ENCODE data around the gene FOXN4. TPM values are rescaled to one million over a fixed set of nuclear protein-coding genes. Genes with fewer than 3 reads are reported as not detected.

Gene FOXN4
- total and polyA plus RNA-seq, 2 experiments from 2014 or later: 0.15 to 2.5 TPM

- no peak for TF ChIP-seq CTCF (IDR thresholded peaks at IDR 0.05; ENCODE audit: low read depth, low read length)
- H3K27me3 ChIP-seq: peaks cover 71% of the 10 kb centered on the region
- H3K27ac ChIP-seq: no peak overlapping the region
- H3K4me3 ChIP-seq: peak overlapping the region; percentile 26
- no peak for DNase-seq (ENCODE audit: low read depth in 1 of 2, low spot score in 1 of 2)
- no peaks in the 10 kb centered on the region for H3K4me1 ChIP-seq (ENCODE audit: low read depth)
- H3K9me3 ChIP-seq (ENCODE audit: low read depth): no peaks in the 10 kb centered on the region
- H3K36me3 ChIP-seq: no peaks in the 10 kb centered on the region
These were observed 1.4 kb upstream of the FOXN4 start for GRCh38 chr12:109310247-109311125.

GRCh38 chr12:109309381-109310246, 530 bp upstream of the FOXN4 start:
- Histone ChIP-seq H3K4me1 (ENCODE audit: low read depth) (no peaks in the 10 kb centered on the region), H3K27ac (no peak overlapping the region), H3K27me3 (peaks cover 71% of the 10 kb centered on the region), H3K36me3 (no peaks in the 10 kb centered on the region), H3K4me3 (peak overlapping the region; percentile 50), H3K9me3 (ENCODE audit: low read depth) (no peaks in the 10 kb centered on the region)
- peak in 1 of 2 donors; percentile 43 for DNase-seq (ENCODE audit: low read depth in 1 of 2, low spot score in 1 of 2)
- TF ChIP-seq CTCF (IDR thresholded peaks at IDR 0.05; ENCODE audit: low read depth, low read length): no peak

GRCh38 chr12:109307051-109307450, 2.0 kb downstream of the FOXN4 start:
- peaks cover 58% of the 10 kb centered on the region for H3K27me3 ChIP-seq
- no peak for TF ChIP-seq CTCF (IDR thresholded peaks at IDR 0.05; ENCODE audit: low read depth, low read length)
- no peak for DNase-seq (ENCODE audit: low read depth in 1 of 2, low spot score in 1 of 2)
- no peak overlapping the region for H3K27ac ChIP-seq
- no peaks in the 10 kb centered on the region for H3K9me3 ChIP-seq (ENCODE audit: low read depth)
- H3K4me3 ChIP-seq: no peak overlapping the region
- H3K36me3 ChIP-seq: no peaks in the 10 kb centered on the region
- no peaks in the 10 kb centered on the region for H3K4me1 ChIP-seq (ENCODE audit: low read depth)

GRCh38 chr12:109305547-109305946, 3.5 kb downstream of the FOXN4 start:
- no peak for DNase-seq (ENCODE audit: low read depth in 1 of 2, low spot score in 1 of 2)
- peaks cover 42% of the 10 kb centered on the region for H3K27me3 ChIP-seq
- no peaks in the 10 kb centered on the region for H3K9me3 ChIP-seq (ENCODE audit: low read depth)
- H3K4me1 ChIP-seq (ENCODE audit: low read depth): no peaks in the 10 kb centered on the region
- H3K4me3 ChIP-seq: no peak overlapping the region
- H3K36me3 ChIP-seq: no peaks in the 10 kb centered on the region
- no peak for TF ChIP-seq CTCF (IDR thresholded peaks at IDR 0.05; ENCODE audit: low read depth, low read length)
- no peak overlapping the region for H3K27ac ChIP-seq

- H3K4me1 ChIP-seq (ENCODE audit: low read depth): no peaks in the 10 kb centered on the region
- no peak for DNase-seq (ENCODE audit: low read depth in 1 of 2, low spot score in 1 of 2)
- TF ChIP-seq CTCF (IDR thresholded peaks at IDR 0.05; ENCODE audit: low read depth, low read length): no peak
- H3K9me3 ChIP-seq (ENCODE audit: low read depth): no peaks in the 10 kb centered on the region
- no peak overlapping the region for H3K4me3 ChIP-seq
- H3K36me3 ChIP-seq: no peaks in the 10 kb centered on the region
- no peak overlapping the region for H3K27ac ChIP-seq
- H3K27me3 ChIP-seq: peaks cover 33% of the 10 kb centered on the region
These were observed 4.6 kb downstream of the FOXN4 start for GRCh38 chr12:109304485-109304884.
